SK-N-SH (cell line): Measurements from ENCODE around the gene UMOD. TPM values are rescaled to one million over a fixed set of nuclear protein-coding genes. Genes with fewer than 3 reads are reported as not detected.

Experiments
- CTCF ChIA-PET: fragments of 300-600, 350-600 bp; formaldehyde crosslinking; extraction: SDS; loops from one replicate; lab custom pipeline; 2021; lab: Yijun Ruan, JAX
- POLR2A ChIA-PET: fragments of 350-600 bp; sonication (Branson Sonifier 250); formaldehyde crosslinking; extraction: SDS; loops from one replicate; lab custom pipeline; 2020; ENCODE audit warnings: antibody characterized with exemption, inconsistent platforms; lab: Yijun Ruan, JAX
- DNase-seq: peaks from one replicate; pipeline ENCODE4 v3.0.0; 2012
- H2AFZ ChIP-seq: fragments of 200-600 bp; sonication (generic); 2 replicates; pipeline ENCODE4 v1.8.1; 2016; ENCODE audit warnings: antibody characterized with exemption, mild to moderate bottlenecking, low read depth
- H3F3A ChIP-seq: fragments of 200-600 bp; sonication (generic); replicated peaks from 2 replicates; pipeline ENCODE3; 2016; ENCODE audit warnings: antibody characterized with exemption, mild to moderate bottlenecking; ENCODE audit not compliant: insufficient read depth
- H3K27ac ChIP-seq, 2 experiments: fragments of 200-500 bp in 1 of 2; fragments of 200-600 bp in 1 of 2; sonication (Bioruptor generic) in 1 of 2; sonication (generic), shearing (Covaris generic) in 1 of 2; 2 replicates each; pipeline versions ENCODE4 v1.5.1 to v1.6.1; 2014 to 2016; ENCODE audit warnings: low read depth in 2 of 2, inconsistent platforms in 1 of 2, low read length in 1 of 2, mild to moderate bottlenecking in 1 of 2, mixed read lengths in 1 of 2
- H3K27me3 ChIP-seq: fragments of 200-600 bp; sonication (generic), shearing (Covaris generic); 2 replicates; pipeline ENCODE4 v1.6.1; 2016; ENCODE audit warnings: mixed run types; ENCODE audit not compliant: insufficient read depth
- H3K36me3 ChIP-seq, 2 experiments: fragments of 200-500 bp in 1 of 2; fragments of 200-600 bp in 1 of 2; sonication (Bioruptor generic) in 1 of 2; sonication (generic) in 1 of 2; replicated peaks in 1 of 2; 2 replicates each; pipeline versions ENCODE3 to v1.5.1; 2014 to 2016; ENCODE audit warnings: low read length in 1 of 2, mild to moderate bottlenecking in 1 of 2; ENCODE audit not compliant: insufficient read depth in 2 of 2, control insufficient read depth in 1 of 2
- H3K4me1 ChIP-seq, 2 experiments: fragments of 200-500 bp in 1 of 2; fragments of 200-600 bp in 1 of 2; sonication (Bioruptor generic) in 1 of 2; sonication (generic), shearing (Covaris generic) in 1 of 2; 2 replicates each; pipeline versions ENCODE4 v1.5.1 to v1.6.1; 2014 to 2016; ENCODE audit warnings: low read depth in 1 of 2, low read length in 1 of 2, mixed run types in 1 of 2; ENCODE audit not compliant: insufficient read depth in 2 of 2, control insufficient read depth in 1 of 2
- H3K4me2 ChIP-seq: fragments of 200-600 bp; sonication (generic), shearing (Covaris generic); 2 replicates; pipeline ENCODE4 v1.6.1; 2017; ENCODE audit warnings: mixed run types
- H3K4me3 ChIP-seq, 2 experiments: fragments of 200-500 bp in 1 of 2; fragments of 200-600 bp in 1 of 2; sonication (Bioruptor generic) in 1 of 2; sonication (generic), shearing (Covaris generic) in 1 of 2; 2 replicates each; pipeline versions ENCODE4 v1.5.1 to v1.8.1; 2014 to 2016; ENCODE audit warnings: low read depth in 2 of 2, inconsistent platforms in 1 of 2, low read length in 1 of 2, mild to moderate bottlenecking in 1 of 2, mixed read lengths in 1 of 2, moderate library complexity in 1 of 2
- H3K79me2 ChIP-seq: fragments of 200-600 bp; sonication (generic); 2 replicates; pipeline ENCODE4 v1.8.1; 2017; ENCODE audit warnings: mild to moderate bottlenecking; ENCODE audit not compliant: insufficient read depth
- H3K9ac ChIP-seq: fragments of 200-600 bp; sonication (generic); 2 replicates; pipeline ENCODE4 v1.6.1; 2017; ENCODE audit warnings: mixed run types
- H3K9me2 ChIP-seq: fragments of 200-600 bp; sonication (generic); 2 replicates; pipeline ENCODE4 v1.6.1; 2017; ENCODE audit warnings: mixed run types
- H3K9me3 ChIP-seq: fragments of 200-600 bp; sonication (generic); 2 replicates; pipeline ENCODE4 v1.6.1; 2017; ENCODE audit warnings: mixed run types, mild to moderate bottlenecking, moderate library complexity
- H4K20me1 ChIP-seq: fragments of 200-600 bp; sonication (generic); 2 replicates; pipeline ENCODE4 v1.6.1; 2017; ENCODE audit warnings: mild to moderate bottlenecking, mixed run types; ENCODE audit not compliant: insufficient read depth
- EP300 ChIP-seq, 2 experiments: IDR thresholded peaks; 2 replicates each; pipeline versions ENCODE4 v1.4.0 to v1.6.1; 2012; ENCODE audit warnings: borderline replicate concordance in 1 of 2, low read depth in 1 of 2, low read length in 1 of 2
- FOXJ3 ChIP-seq: sonication (generic); formaldehyde crosslinking; IDR thresholded peaks from 2 replicates; pipeline ENCODE4 v1.5.1; 2020; ENCODE audit warnings: mild to moderate bottlenecking, missing genetic modification reagents
- GATA2 ChIP-seq: sonication (generic); formaldehyde crosslinking; IDR thresholded peaks from 2 replicates; pipeline ENCODE4 v1.5.0; 2020; ENCODE audit warnings: mild to moderate bottlenecking, missing genetic modification reagents
- RAD21 ChIP-seq: IDR thresholded peaks from 2 replicates; pipeline ENCODE4 v1.6.1; 2012; ENCODE audit warnings: mild to moderate bottlenecking, low read length
- TAF1 ChIP-seq: IDR thresholded peaks from 2 replicates; pipeline ENCODE4 v1.6.1; 2012; ENCODE audit warnings: low read depth, mild to moderate bottlenecking, low read length, moderate library complexity, borderline replicate concordance
- WGBS: methylation state at CpG from one replicate; pipeline ENCODE4 v1.1.6; 2017; ENCODE audit warnings: low lambda C conversion rate; 5-methylcytosine and 5-hydroxymethylcytosine counted together
- polyA plus RNA-seq, 3 experiments: library from polyadenylated mRNA; depleted of rRNA; stranded (reverse); fragments of >200 nt; gene quantifications; 2 replicates each; pipeline ENCODE4 v1.2.3, GENCODE V29; 2012
- TF ChIP-seq, protein P1 (sequence below): IDR thresholded peaks from 2 replicates; pipeline ENCODE4 v1.6.1; 2012; ENCODE audit warnings: mild to moderate bottlenecking, low read depth, low read length, moderate library complexity
- TF ChIP-seq, protein P2 (sequence below): fragments of 200-600 bp; sonication (generic); IDR thresholded peaks from 2 replicates; pipeline ENCODE4 v1.6.1; 2017; ENCODE audit warnings: antibody characterized with exemption, mild to moderate bottlenecking, moderate library complexity
- TF ChIP-seq, protein P3 (sequence below): fragments of 150-350 bp; IDR thresholded peaks from 2 replicates; pipeline ENCODE4 v1.6.1; 2017; ENCODE audit warnings: antibody characterized with exemption, low read length, low read depth, borderline replicate concordance

Gene UMOD
- polyA plus RNA-seq, 1 of the 3 experiments (the other 2 are of a cell fraction) = not detected

DNA sequence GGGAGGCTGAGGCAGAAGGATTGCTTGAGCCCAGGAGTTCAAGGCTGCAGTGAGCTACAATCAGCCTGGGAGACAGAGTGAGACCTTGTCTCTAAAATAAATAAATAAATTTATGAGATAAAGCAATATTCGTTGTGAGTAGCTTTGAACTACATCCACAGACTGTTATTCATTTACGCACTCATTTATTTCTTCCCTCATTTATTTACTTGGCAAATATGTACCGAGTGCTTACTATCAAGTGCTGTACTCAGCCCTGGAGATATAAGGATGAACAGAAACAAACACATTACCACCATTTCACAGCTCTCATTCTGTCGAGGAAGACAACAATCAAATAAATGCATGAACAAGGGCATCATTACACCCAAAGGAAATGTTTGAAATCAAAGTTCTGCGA, 24.7 kb upstream of the UMOD start:
- Histone ChIP-seq H3K27me3 (no peaks in the 10 kb centered on the region; the same call in 1 of the 2 replicates), H4K20me1 (no peaks in the 10 kb centered on the region), H3K9me2 (no peaks in the 10 kb centered on the region), H2AFZ (no peak overlapping the region), H3K36me3 (no peaks in the 10 kb centered on the region), H3K4me1 (no peaks in the 10 kb centered on the region), H3F3A (no peaks in the 10 kb centered on the region), H3K27ac (no peak overlapping the region), H3K4me3 (no peak overlapping the region), H3K4me2 (no peak overlapping the region), H3K9me3 (no peaks in the 10 kb centered on the region), H3K9ac (no peak overlapping the region), H3K79me2 (no peaks in the 10 kb centered on the region)
- TF ChIP-seq GATA2 (CRISPR knock-in tag) (no peak), FOXJ3 (CRISPR knock-in tag) (no peak), RAD21 (no peak), EP300 (IDR thresholded peaks at IDR 0.05; ENCODE audit: borderline replicate concordance in 1 of 2, low read depth in 1 of 2, low read length in 1 of 2) (no peak), TAF1 (no peak)
- TF ChIP-seq, protein P1, sequence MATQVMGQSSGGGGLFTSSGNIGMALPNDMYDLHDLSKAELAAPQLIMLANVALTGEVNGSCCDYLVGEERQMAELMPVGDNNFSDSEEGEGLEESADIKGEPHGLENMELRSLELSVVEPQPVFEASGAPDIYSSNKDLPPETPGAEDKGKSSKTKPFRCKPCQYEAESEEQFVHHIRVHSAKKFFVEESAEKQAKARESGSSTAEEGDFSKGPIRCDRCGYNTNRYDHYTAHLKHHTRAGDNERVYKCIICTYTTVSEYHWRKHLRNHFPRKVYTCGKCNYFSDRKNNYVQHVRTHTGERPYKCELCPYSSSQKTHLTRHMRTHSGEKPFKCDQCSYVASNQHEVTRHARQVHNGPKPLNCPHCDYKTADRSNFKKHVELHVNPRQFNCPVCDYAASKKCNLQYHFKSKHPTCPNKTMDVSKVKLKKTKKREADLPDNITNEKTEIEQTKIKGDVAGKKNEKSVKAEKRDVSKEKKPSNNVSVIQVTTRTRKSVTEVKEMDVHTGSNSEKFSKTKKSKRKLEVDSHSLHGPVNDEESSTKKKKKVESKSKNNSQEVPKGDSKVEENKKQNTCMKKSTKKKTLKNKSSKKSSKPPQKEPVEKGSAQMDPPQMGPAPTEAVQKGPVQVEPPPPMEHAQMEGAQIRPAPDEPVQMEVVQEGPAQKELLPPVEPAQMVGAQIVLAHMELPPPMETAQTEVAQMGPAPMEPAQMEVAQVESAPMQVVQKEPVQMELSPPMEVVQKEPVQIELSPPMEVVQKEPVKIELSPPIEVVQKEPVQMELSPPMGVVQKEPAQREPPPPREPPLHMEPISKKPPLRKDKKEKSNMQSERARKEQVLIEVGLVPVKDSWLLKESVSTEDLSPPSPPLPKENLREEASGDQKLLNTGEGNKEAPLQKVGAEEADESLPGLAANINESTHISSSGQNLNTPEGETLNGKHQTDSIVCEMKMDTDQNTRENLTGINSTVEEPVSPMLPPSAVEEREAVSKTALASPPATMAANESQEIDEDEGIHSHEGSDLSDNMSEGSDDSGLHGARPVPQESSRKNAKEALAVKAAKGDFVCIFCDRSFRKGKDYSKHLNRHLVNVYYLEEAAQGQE = no peak
- WGBS = 19% methylated on average over 5 of the region's 5 CpGs
- no peak for DNase-seq
- ChIA-PET POLR2A (interaction anchor here (1.2 kb wide), 1 partner anchor 470 kb away, joined by 4 read pairs; no protein-coding TSS in a partner anchor), CTCF (interaction anchor here (1.1 to 2.7 kb wide), 5 partner anchors 9 to 491 kb away, joined by 3 to 19 read pairs (median 9); no protein-coding TSS in a partner anchor)

DNA sequence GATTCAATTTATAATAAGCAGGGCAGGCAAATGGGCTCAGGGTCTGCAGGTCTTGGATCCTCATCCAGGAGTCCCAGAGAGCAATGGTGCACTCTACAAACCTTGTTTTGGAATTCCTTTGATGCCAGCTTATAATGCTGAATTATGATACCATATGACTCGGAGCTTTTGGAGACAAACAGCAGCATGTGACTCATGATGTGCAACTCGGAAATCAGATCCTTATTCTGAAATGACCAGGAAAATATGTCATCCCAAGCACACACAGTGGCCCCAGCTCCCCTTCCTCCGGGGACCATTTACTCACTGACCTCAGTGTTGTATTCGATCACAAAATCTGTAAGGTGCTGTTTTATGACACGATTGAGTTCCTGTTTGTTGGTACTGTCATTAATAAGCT, 20.2 kb upstream of the UMOD start:
- H3K4me1 ChIP-seq = no peaks in the 10 kb centered on the region
- WGBS = 0% methylated on average over 5 of the region's 5 CpGs
- no peaks in the 10 kb centered on the region for H3F3A ChIP-seq
- no peaks in the 10 kb centered on the region for H4K20me1 ChIP-seq
- no peak overlapping the region for H3K27ac ChIP-seq
- H2AFZ ChIP-seq = no peak overlapping the region
- H3K9me2 ChIP-seq = no peaks in the 10 kb centered on the region
- no peaks in the 10 kb centered on the region for H3K9me3 ChIP-seq
- H3K9ac ChIP-seq = no peak overlapping the region
- H3K4me2 ChIP-seq = no peak overlapping the region
- POLR2A ChIA-PET = no interaction called here
- TF ChIP-seq, protein P2, sequence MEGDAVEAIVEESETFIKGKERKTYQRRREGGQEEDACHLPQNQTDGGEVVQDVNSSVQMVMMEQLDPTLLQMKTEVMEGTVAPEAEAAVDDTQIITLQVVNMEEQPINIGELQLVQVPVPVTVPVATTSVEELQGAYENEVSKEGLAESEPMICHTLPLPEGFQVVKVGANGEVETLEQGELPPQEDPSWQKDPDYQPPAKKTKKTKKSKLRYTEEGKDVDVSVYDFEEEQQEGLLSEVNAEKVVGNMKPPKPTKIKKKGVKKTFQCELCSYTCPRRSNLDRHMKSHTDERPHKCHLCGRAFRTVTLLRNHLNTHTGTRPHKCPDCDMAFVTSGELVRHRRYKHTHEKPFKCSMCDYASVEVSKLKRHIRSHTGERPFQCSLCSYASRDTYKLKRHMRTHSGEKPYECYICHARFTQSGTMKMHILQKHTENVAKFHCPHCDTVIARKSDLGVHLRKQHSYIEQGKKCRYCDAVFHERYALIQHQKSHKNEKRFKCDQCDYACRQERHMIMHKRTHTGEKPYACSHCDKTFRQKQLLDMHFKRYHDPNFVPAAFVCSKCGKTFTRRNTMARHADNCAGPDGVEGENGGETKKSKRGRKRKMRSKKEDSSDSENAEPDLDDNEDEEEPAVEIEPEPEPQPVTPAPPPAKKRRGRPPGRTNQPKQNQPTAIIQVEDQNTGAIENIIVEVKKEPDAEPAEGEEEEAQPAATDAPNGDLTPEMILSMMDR = no peak
- TF ChIP-seq, protein P3, sequence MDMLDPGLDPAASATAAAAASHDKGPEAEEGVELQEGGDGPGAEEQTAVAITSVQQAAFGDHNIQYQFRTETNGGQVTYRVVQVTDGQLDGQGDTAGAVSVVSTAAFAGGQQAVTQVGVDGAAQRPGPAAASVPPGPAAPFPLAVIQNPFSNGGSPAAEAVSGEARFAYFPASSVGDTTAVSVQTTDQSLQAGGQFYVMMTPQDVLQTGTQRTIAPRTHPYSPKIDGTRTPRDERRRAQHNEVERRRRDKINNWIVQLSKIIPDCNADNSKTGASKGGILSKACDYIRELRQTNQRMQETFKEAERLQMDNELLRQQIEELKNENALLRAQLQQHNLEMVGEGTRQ = no peak
- H3K4me3 ChIP-seq = no peak overlapping the region
- no peaks in the 10 kb centered on the region; the same call in 1 of the 2 replicates for H3K27me3 ChIP-seq
- H3K79me2 ChIP-seq = no peaks in the 10 kb centered on the region
- DNase-seq = no peak
- CTCF ChIA-PET = interaction anchor here (0.7 to 3.3 kb wide), 6 partner anchors 11 to 472 kb away, joined by 3 to 16 read pairs (median 8); no protein-coding TSS in a partner anchor
- H3K36me3 ChIP-seq = no peaks in the 10 kb centered on the region
